Dendritic cell treated with granulocyte-macrophage colony-stimulating factor and Interleukin-4, amounts not matched to agents 40 ng/mL and 50 ng/mL, for 4 days (primary cell): ENCODE measurements around the gene LBHD1.
A peak's percentile ranks its signal among the peaks of the same experiment; 100 is the strongest.
"Not testable (repeated sequence)": the region's sequence is repeated elsewhere in the genome, so short reads cannot be mapped to it uniquely, and the experiment has no call there.

Experiments used
- H3K27ac Mint-ChIP-seq: one replicate; pipeline ENCODE4 v1.8.0; 2022; ENCODE audit warnings: mild to moderate bottlenecking, mixed read lengths
- H3K27me3 Mint-ChIP-seq: one replicate; pipeline ENCODE4 v1.8.0; 2022; ENCODE audit warnings: mild to moderate bottlenecking, mixed read lengths
- H3K36me3 Mint-ChIP-seq: one replicate; pipeline ENCODE4 v1.8.0; 2022; ENCODE audit warnings: low read depth, mixed read lengths
- H3K4me1 Mint-ChIP-seq: one replicate; pipeline ENCODE4 v1.8.0; 2022; ENCODE audit warnings: low read depth, mixed read lengths
- H3K4me3 Mint-ChIP-seq: one replicate; pipeline ENCODE4 v1.8.0; 2022; ENCODE audit warnings: mild to moderate bottlenecking, moderate library complexity, mixed read lengths
- H3K9me3 Mint-ChIP-seq: one replicate; pipeline ENCODE4 v1.8.0; 2022; ENCODE audit warnings: mixed read lengths
- intact Hi-C: fragments of 100-400 bp; cut with micrococcal nuclease; formaldehyde crosslinking; loops from one replicate; pipeline ENCODE4 v1.15.0; 2022

LBHD1 gene

DNA sequence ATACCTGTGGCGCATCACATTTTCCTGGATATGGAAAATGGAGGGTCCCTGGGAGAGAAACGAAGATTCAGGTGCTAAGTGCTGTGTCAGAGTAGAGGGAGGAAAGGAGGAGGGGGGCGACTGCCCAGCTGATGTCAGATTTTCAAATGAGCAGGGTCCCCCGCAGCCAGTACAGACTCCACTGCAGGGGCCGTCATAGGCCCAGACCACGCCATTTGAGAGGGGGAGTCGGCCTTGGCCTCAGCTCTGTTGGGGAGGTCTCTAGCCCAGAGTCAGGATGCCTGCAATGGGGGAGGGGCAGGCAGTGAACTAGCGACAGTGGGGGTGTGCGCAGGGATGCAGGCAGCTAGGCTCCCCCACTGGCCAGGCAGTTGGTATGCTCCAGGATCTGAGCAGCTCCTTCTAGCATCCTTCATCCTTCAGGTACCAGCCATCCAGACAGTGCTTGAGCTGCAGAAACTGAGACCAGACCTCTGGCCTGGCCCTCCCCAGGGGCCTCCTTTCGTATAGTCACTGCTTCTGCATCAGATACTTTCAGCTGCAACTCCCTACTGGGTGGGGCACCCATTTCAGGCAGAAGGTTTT is 35.3 kb upstream of the LBHD1 start, which contains the start of the genes BSCL2 and GNG3:
Gene BSCL2, minus strand, starts transcription at position 148 of the 585 bp plus-strand sequence. CDS start 229 bp downstream, outside the sequence.
Gene GNG3, plus strand, starts transcription at position 400 of the 585 bp plus-strand sequence. CDS start 620 bp downstream, outside the sequence.
- peaks cover 63% of the 10 kb centered on the region for H3K36me3 Mint-ChIP-seq
- H3K4me1 Mint-ChIP-seq = peaks cover 69% of the 10 kb centered on the region
- H3K27me3 Mint-ChIP-seq = no peaks in the 10 kb centered on the region
- peak within 1 kb of the TSS; percentile 94 for H3K4me3 Mint-ChIP-seq
- no peaks in the 10 kb centered on the region for H3K9me3 Mint-ChIP-seq
- intact Hi-C loops = loop anchor here (5.0 kb wide), 1 partner anchor 115 kb away; the partner anchor contains the start of gene TUT1
- H3K27ac Mint-ChIP-seq = peak within 1 kb of the TSS; percentile 92

DNA sequence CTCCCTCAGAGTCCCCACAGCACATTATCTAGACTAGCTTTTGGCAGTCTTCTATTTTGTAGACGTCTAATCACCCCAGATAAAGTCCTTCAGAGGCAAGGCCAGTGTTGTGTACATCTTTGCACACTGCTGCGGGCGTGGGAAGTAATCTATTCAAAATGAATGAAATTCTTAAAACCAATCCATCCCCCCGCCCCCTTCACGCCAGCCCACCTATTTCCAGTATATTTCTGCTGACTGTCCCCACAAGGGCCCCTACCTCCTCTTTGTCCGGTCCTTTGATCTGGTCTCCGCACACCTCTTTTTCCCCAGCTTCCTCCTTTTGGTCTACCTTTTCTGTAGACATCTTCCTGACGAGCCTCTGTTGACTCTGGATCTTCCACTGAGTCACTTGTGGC is 34.8 kb upstream of the LBHD1 start:
- Mint-ChIP-seq H3K9me3 (no peaks in the 10 kb centered on the region), H3K27ac (peak overlapping the region; percentile 92), H3K4me1 (peaks cover 74% of the 10 kb centered on the region), H3K4me3 (peak overlapping the region; percentile 94), H3K27me3 (no peaks in the 10 kb centered on the region), H3K36me3 (peaks cover 63% of the 10 kb centered on the region)
- intact Hi-C loops = loop anchor here (5.0 kb wide), 1 partner anchor 115 kb away; the partner anchor contains the start of gene TUT1

DNA sequence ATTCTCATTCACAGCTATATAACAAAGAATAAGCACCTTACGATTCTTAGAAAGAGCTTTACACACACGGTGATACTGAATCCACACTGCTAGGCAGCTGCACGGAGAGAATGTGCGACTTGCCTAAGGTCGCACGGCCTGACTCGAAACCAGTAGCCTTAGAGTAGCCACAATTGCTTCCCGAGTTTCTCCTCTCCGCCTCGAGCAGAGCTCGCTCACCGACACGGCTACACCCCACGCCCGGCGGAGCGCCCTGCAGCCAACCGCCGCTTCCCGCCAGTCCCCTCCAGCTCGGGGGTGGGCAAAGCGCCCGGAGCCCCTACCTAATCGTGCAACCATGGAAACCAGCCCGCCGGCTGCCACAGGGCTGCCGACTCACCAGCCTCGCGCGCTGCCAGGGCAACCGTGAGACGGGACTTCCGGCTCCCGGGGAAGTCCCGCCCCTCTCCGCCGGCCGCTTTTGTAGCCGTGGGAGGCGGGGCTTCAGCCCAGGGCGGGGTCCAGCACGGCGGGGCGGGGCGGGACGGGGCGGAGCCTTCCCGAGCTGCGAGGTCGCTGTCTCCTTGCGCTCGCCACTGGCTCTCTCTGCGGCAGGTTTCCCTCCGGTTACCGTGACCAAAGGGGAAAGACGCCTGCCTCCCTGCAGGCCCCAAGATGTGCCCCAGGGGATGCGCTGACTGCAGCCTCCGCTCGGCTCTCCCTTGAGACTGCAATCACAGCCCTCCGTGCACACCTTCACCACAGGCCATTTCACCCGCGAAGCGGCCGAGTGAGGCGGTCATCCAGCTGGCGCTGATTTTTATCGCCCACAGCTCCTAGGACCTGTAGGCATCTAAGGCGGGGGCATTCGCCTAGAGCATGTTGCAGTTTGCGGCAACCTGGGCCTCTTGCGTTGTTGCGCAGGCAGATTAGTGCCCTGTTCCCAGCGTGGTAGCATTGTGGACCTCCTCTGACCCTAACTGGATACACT is 34.1 kb upstream of the LBHD1 start:
- H3K27me3 Mint-ChIP-seq = no peaks in the 10 kb centered on the region
- H3K9me3 Mint-ChIP-seq = no peaks in the 10 kb centered on the region
- peak overlapping the region; percentile 94 for H3K4me3 Mint-ChIP-seq
- peak overlapping the region; percentile 92 for H3K27ac Mint-ChIP-seq
- H3K4me1 Mint-ChIP-seq = peaks cover 77% of the 10 kb centered on the region
- intact Hi-C loops = loop anchor here (5.0 kb wide), 1 partner anchor 114 kb away; the partner anchor contains the start of gene TUT1
- peaks cover 63% of the 10 kb centered on the region for H3K36me3 Mint-ChIP-seq

DNA sequence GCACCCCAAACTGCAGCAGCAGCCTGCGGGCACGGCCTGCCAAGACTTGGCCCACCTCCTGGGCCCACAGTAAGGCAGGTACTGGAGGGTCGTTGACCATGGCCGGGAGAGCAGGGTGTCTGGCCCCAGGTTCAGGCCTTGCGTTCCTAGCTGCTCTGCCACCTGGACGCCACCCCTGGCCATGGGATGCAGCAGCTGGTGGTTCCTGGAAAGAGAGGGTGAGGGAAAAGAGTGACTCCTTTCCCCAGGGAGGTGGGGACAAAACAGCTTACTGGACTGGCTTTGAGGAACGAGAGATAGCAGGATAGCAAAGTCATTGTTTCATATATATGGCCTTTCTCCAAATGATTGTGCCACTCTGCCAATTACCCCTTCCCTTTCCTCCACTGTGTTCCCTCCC is 33.3 kb upstream of the LBHD1 start:
- H3K9me3 Mint-ChIP-seq = no peaks in the 10 kb centered on the region
- peaks cover 63% of the 10 kb centered on the region for H3K36me3 Mint-ChIP-seq

DNA sequence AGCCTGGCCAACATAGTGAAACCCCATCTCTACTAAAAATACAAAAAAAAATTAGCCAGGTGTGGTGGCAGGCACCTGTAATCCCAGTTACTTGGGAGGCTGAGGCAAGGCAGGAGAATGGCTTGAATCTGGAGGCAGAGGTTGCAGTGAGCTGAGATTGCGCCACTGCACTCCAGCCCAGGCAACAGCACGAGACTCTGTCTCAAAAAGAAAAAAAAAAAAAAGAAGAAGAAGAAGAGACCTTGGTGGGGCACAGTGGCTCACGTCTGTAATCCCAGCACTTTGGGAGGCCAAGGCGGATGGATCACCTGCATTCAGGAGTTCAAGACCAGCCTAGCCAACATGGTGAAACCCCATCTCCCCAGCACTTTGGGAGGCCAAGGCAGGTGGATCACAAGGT is 31.9 kb upstream of the LBHD1 start:
- Mint-ChIP-seq H3K4me3 (peak overlapping the region; percentile 32), H3K36me3 (peaks cover 60% of the 10 kb centered on the region), H3K27ac (peak overlapping the region; percentile 70), H3K4me1 (peaks cover 64% of the 10 kb centered on the region)
- H3K9me3 Mint-ChIP-seq, H3K27me3 Mint-ChIP-seq, intact Hi-C loops: not testable (repeated sequence)

More for the DNA sequence above, 33.3 kb upstream of the LBHD1 start:
- intact Hi-C loops = loop anchor here (5.0 kb wide), 1 partner anchor 113 kb away; the partner anchor contains the start of gene TUT1
- Mint-ChIP-seq H3K27ac (peak overlapping the region; percentile 92), H3K4me1 (peaks cover 76% of the 10 kb centered on the region), H3K4me3 (peak overlapping the region; percentile 94), H3K27me3 (no peaks in the 10 kb centered on the region)

DNA sequence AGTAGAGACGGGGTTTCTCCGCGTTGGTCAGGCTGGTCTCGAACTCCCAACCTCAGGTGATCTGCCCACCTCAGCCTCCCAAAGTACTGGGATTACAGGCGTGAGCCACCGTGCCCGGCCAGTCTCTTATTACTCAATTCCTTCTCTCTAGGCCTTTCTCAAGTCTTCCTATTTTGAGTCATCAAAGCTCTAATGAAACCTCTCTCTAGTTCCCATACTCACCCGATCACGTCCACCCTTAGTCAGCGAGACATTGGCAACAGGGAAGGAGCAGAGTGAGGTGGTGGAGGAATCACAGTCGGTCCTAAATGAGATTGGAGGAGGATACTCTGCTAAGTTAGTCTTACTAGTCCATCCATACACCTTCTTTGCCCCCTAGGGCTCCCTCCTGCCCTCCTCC is 30.2 kb upstream of the LBHD1 start:
- no peak overlapping the region for H3K4me3 Mint-ChIP-seq
- intact Hi-C loops = no loop called here
- H3K27me3 Mint-ChIP-seq = no peaks in the 10 kb centered on the region
- no peaks in the 10 kb centered on the region for H3K9me3 Mint-ChIP-seq
- peaks cover 63% of the 10 kb centered on the region for H3K36me3 Mint-ChIP-seq
- peak overlapping the region; percentile 86 for H3K27ac Mint-ChIP-seq
- peaks cover 47% of the 10 kb centered on the region for H3K4me1 Mint-ChIP-seq

DNA sequence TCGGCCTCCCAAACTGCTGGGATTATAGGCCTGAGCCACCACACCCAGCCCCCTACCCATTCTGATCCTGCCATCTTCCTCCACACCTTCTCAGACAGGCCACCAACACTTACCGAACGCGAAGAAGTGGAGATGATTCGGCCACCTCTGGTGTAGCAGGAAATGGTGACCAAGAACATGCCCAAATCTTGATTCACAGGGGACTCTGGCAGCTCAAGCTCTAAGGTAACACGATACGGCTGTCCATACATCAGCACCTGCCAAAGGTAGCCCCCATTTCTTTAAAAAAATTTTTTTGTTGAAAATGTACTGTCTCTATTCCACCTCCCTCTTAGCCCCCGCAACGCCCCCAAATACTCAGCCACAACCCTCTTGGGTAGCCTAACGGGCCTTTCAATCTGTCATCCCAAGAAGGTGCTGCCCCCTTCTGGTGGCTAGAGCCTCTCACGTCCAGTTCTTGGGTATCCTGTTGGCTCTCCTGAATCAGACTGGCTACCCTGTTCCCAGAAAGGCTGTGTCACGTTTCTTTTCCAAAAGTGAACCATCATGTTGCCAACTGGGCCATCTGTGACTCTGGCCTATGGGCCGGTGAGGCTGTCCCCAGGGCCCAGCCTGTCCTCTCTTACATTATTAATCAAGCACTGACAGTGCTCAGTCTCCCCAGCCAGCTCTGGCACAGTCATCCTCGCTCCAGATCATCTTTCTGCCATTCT is 22.5 kb upstream of the LBHD1 start:
- Mint-ChIP-seq H3K4me1 (peaks cover 9% of the 10 kb centered on the region), H3K36me3 (peaks cover 90% of the 10 kb centered on the region), H3K9me3 (no peaks in the 10 kb centered on the region), H3K27me3 (peaks cover 4% of the 10 kb centered on the region), H3K4me3 (no peak overlapping the region), H3K27ac (peak overlapping the region; percentile 4)
- intact Hi-C loops = loop anchor here (1.0 to 10.0 kb wide), 2 partner anchors 14 to 300 kb away; no protein-coding TSS in a partner anchor

DNA sequence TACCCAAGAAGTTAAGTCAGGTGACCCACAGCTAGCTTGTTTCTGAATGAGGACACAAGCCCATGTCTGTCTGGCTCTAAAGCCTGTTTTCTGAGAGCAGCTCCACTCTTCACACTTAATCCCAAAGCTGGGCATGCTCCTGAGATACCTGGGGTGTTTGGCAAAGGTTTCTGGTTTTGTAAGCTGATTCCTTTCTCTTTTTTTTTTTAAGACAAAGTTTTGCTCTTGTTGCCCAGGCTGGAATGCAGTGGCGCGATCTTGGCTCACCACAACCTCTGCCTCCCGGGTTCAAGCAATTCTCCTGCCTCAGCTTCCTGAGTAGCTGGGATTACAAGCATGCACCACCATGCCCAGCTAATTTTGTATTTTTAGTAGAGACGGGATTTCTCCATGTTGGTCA is 21.6 kb upstream of the LBHD1 start:
- intact Hi-C loops = loop anchor here (1.0 to 10.0 kb wide), 2 partner anchors 13 to 299 kb away; no protein-coding TSS in a partner anchor
- not testable (repeated sequence) for H3K4me3 Mint-ChIP-seq

DNA sequence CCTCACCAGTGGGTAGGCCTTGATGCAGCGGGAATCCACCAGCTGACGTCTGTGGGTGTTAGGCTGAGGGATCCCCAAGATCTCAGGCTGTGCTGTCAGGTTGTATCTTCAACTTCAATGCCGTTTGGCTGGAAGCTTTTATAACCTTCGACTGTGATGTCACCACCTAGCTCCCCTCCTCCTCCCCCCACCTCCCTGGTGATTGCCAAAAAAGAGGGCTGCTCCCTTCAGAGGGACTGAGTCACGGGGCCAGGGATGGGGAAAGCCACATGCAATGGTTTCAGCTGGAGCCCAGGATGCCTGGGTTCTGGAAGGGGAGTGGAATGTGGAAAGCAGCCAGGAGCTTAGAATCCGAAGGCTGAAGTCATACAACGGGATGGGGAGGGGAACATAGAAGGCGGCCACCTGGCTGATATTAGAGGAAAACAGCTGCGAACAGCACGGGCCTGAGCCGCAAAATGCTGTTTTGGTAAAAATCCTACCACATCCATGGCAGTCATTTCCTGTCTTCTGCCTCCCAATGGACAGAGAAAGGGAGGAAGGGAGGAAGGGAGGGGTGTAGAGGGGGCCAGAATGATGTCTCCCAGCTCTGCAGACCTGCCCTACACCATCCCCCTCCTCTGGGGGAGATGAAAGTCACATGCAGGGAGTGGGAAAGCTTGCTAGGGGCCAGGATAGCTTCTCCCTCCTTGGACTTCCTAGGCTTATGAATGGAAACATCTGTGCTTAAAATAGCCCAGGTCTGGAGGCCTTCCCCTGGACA is 17.5 kb upstream of the LBHD1 start, which contains the start of gene LRRN4CL:
Gene LRRN4CL, minus strand, starts transcription at position 110 of the 763 bp plus-strand sequence. CDS start 1,022 bp downstream, outside the sequence.
- Mint-ChIP-seq H3K4me3 (no peak within 1 kb of the TSS), H3K36me3 (peaks cover 54% of the 10 kb centered on the region), H3K27me3 (peaks cover 32% of the 10 kb centered on the region), H3K4me1 (peaks cover 11% of the 10 kb centered on the region), H3K9me3 (no peaks in the 10 kb centered on the region), H3K27ac (no peak within 1 kb of the TSS)
- intact Hi-C loops = loop anchor here (10.0 kb wide), 1 partner anchor 295 kb away; no protein-coding TSS in a partner anchor

More for the DNA sequence above, 21.6 kb upstream of the LBHD1 start:
- Mint-ChIP-seq H3K36me3 (peaks cover 87% of the 10 kb centered on the region), H3K27me3 (peaks cover 11% of the 10 kb centered on the region)
- not testable (repeated sequence) for H3K4me1 Mint-ChIP-seq, H3K27ac Mint-ChIP-seq, H3K9me3 Mint-ChIP-seq

DNA sequence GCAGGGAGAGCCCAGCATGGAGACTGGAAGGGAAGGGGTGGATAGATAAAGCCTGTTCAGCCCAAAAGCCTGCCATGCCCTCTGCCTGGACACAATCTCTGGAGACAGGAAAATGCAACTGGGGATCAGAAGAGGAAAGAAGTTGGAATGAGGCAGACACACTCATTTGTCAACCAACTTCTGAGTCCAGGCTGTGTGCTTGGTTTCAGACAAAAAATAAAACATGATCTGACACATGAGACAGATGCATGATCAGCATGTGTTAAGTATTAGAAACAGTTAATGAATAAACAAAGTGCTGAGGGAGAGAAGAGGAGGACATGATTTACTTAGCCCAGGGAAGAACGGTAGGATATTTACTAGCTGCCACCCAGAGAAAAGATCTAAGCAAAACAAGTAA is 16.4 kb upstream of the LBHD1 start:
- Mint-ChIP-seq H3K4me1 (peaks cover 9% of the 10 kb centered on the region), H3K36me3 (peaks cover 43% of the 10 kb centered on the region), H3K27ac (no peak overlapping the region)

DNA sequence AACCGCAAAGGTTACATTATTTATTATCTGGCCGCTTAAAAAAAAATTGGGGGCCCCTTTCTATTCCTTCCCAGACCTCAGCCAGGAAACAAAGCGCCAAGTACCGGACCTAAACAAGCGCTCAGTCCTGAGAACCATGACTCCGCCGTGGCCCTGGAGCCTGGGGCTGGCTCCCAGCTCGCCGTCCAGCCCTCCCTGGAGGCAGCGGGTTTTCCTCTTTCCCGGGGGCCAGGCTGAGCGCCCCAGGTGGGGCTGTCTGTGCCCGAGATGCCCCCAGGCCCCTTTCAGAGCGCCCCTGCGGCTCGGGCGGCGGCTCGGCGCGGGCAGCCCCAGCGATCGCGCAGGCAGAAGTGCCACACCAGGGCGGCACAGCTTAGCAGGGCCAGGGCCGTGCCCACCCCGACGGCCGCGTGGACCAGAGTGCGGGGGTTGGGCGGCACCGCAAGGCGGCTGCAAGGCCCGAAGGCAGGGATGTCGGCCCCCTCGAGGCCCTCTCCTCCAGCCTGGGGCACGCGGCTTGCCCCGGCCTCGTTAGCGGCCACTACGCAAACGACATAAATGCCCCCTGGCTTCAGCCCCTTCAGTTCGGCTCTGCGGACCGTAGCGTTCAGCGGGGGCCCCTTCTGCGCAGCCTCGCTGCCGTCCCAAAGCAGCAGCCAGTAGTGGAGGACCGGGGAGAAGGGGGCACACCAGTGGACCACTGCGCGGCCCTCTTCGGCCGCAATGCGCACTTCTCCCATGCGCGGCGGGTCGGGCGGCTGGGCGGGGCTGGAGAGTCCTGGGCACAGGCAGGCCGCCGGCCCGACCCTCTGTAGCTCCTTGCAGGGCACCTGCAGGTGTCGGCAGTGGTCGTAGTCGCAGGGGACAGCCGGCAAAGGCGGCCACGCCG is 15.7 kb upstream of the LBHD1 start:
- Mint-ChIP-seq H3K4me1 (peaks cover 9% of the 10 kb centered on the region), H3K4me3 (peak overlapping the region; percentile 48), H3K27ac (peak overlapping the region; percentile 25), H3K9me3 (no peaks in the 10 kb centered on the region), H3K36me3 (peaks cover 38% of the 10 kb centered on the region), H3K27me3 (peaks cover 32% of the 10 kb centered on the region)
- intact Hi-C loops = no loop called here

More for the DNA sequence above, 16.4 kb upstream of the LBHD1 start:
- Mint-ChIP-seq H3K4me3 (no peak overlapping the region), H3K27me3 (peaks cover 32% of the 10 kb centered on the region), H3K9me3 (no peaks in the 10 kb centered on the region)
- intact Hi-C loops = no loop called here

DNA sequence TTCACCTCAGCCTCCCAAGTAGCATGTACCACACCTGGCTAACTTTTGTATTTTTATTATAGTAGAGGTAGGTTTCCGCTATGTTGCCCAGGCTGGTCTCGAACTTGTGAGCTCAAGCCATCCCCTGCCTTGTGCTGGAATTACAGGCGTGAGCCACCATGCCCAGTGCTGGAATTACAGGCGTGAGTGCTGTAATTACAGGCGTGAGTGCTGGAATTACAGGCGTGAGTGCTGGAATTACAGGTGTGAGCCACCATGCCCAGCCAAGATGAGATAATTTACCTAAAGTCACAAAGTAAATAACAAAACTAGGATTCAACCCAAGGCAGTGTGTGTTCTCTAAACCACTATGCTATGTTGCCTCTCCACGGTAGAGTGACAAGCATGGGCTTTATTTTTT is 10.5 kb upstream of the LBHD1 start:
- Mint-ChIP-seq H3K4me3 (no peak overlapping the region), H3K4me1 (peaks cover 23% of the 10 kb centered on the region), H3K36me3 (peaks cover 15% of the 10 kb centered on the region), H3K27ac (no peak overlapping the region), H3K27me3 (peaks cover 10% of the 10 kb centered on the region), H3K9me3 (no peaks in the 10 kb centered on the region)
- intact Hi-C loops = no loop called here
